Panc1 (cell line): ENCODE data around the gene DAB2. TPM values are rescaled to one million over a fixed set of nuclear protein-coding genes. Genes with fewer than 3 reads are reported as not detected.
"Not testable (repeated sequence)": the region's sequence is repeated elsewhere in the genome, so short reads cannot be mapped to it uniquely, and the experiment has no call there.

Experiments
- ATAC-seq: fragments of 200-7000 bp; cut with Tn5 transposase; 2 replicates; pipeline ENCODE4 v1.9.1; 2020; ENCODE audit warnings: mild to moderate bottlenecking, moderate library complexity
- BruUV-seq: library from RNA; stranded (reverse); fragments of 400-500 nt; replicated peaks from 2 replicates; lab custom pipeline; 2021; lab: Mats Ljungman, UMichigan
- CTCF ChIA-PET: fragments of 300-600 bp; sonication (Branson Sonifier 250); formaldehyde crosslinking; loops from one replicate; lab custom pipeline; 2022; ENCODE audit warnings: antibody characterized with exemption; lab: Charles Lee
- POLR2A ChIA-PET: fragments of 300-600 bp; sonication (Branson Sonifier 250); formaldehyde crosslinking; loops from one replicate; lab custom pipeline; 2022; ENCODE audit warnings: antibody characterized with exemption; lab: Charles Lee
- DNase-seq: peaks from one replicate; pipeline ENCODE4 v3.0.0-alpha.2; 2010; ENCODE audit warnings: low read depth, low spot score
- H3K27ac ChIP-seq: 2 replicates; pipeline ENCODE4 v1.5.1; 2011; ENCODE audit warnings: mild to moderate bottlenecking, low read length, inconsistent platforms
- H3K27me3 ChIP-seq: fragments of 200-500 bp; sonication (Bioruptor generic); 2 replicates; pipeline ENCODE4 v1.6.0; 2014; ENCODE audit warnings: low read length, inconsistent platforms; ENCODE audit not compliant: control insufficient read depth, insufficient read depth
- H3K36me3 ChIP-seq: fragments of 200-500 bp; sonication (Bioruptor generic); 2 replicates; pipeline ENCODE4 v1.5.1; 2014; ENCODE audit warnings: inconsistent platforms, mild to moderate bottlenecking, low read length, moderate library complexity; ENCODE audit not compliant: control insufficient read depth, insufficient read depth
- H3K4me1 ChIP-seq: 2 replicates; pipeline ENCODE4 v1.5.1; 2011; ENCODE audit warnings: inconsistent platforms, mild to moderate bottlenecking, low read length, moderate library complexity; ENCODE audit not compliant: control insufficient read depth, insufficient read depth
- H3K4me3 ChIP-seq, 2 experiments: 2 replicates each; pipeline ENCODE4 v1.5.1; 2011 to 2012; ENCODE audit warnings: low read depth in 2 of 2, low read length in 2 of 2, mild to moderate bottlenecking in 2 of 2, inconsistent platforms in 1 of 2, moderate library complexity in 1 of 2
- H3K9me3 ChIP-seq: fragments of 200-500 bp; sonication (Bioruptor generic); 2 replicates; pipeline ENCODE4 v1.5.1; 2014; ENCODE audit warnings: low read depth, mild to moderate bottlenecking, inconsistent platforms, low read length, moderate library complexity; ENCODE audit not compliant: control insufficient read depth, insufficient read depth
- CTCF ChIP-seq: fragments of 450-650 bp; IDR thresholded peaks from 2 replicates; pipeline ENCODE4 v1.5.1; 2017; ENCODE audit warnings: mild to moderate bottlenecking
- POLR2AphosphoS5 ChIP-seq: IDR thresholded peaks from 2 replicates; pipeline ENCODE4 v1.6.1; 2012; ENCODE audit warnings: mild to moderate bottlenecking, low read depth, low read length, moderate library complexity
- REST ChIP-seq, 2 experiments: IDR thresholded peaks; 2 replicates each; pipeline ENCODE4 v1.6.1; 2011 to 2012; ENCODE audit warnings: low read depth in 2 of 2, control low read depth in 1 of 2, low read length in 1 of 2, mild to moderate bottlenecking in 1 of 2, moderate library complexity in 1 of 2; ENCODE audit not compliant: insufficient read depth in 1 of 2
- SIN3A ChIP-seq: IDR thresholded peaks from 2 replicates; pipeline ENCODE4 v1.6.1; 2012; ENCODE audit warnings: low read depth, mild to moderate bottlenecking, low read length, moderate library complexity, borderline replicate concordance; ENCODE audit not compliant: insufficient read depth
- TCF7L2 ChIP-seq: IDR thresholded peaks from 2 replicates; pipeline ENCODE4 v1.6.1; 2011; ENCODE audit warnings: mild to moderate bottlenecking, low read depth, low read length, inconsistent platforms
- in situ Hi-C: cut with HindIII; loops from 2 replicates; pipeline ENCODE4 v1.10.0; 2016; ENCODE audit warnings: low sequenced_read_pairs, low pct_unique_long_range_greater_than_20kb
- intact Hi-C: fragments of 100-400 bp; cut with micrococcal nuclease; formaldehyde crosslinking; loops from one replicate; pipeline ENCODE4 v1.10.0; 2022; ENCODE audit not compliant: unreplicated experiment
- total RNA-seq: library from RNA; stranded (reverse); gene quantifications from one replicate; pipeline ENCODE4 v1.2.1, GENCODE V29; 2021; ENCODE audit not compliant: unreplicated experiment

The DAB2 gene
- total RNA-seq, 1 experiment from 2014 or later, result 1.7 TPM

DNA sequence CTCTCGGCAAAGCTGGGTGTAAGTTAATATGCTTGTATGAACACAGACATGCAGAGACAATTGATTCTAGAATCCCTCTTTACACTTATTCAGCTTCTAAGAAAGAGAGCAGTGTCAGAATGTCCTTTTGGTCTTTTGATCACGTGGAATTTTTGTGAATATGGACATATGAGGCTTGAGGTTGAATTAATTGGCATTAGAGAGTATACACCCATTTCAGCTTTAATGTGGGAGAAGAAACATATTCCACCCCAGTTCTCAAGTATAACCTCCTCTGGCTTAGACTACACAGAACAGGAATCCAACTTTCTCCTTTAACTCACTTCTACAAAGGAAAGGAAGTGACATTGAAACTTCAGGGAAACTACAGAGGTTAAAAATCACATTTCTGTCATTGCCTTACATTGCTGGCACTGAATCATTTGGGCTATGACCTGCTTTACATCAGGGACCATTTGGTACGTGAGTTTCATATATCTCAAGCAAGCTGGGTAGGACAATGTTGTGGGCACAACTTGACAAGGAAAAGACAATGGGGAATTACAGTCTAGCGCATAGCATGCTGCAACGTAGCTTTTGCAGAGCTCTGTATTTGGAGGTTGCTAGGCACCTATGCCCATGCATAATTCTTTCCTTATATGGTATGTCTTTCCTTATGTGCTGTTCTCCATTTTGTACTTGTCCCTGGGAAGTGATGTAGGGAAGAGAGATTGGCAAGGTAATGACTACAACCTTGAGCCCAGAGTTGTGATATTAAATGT lies 19.5 kb downstream of the DAB2 start:
- Histone ChIP-seq H3K27me3 (no peaks in the 10 kb centered on the region; the same call in 1 of the 2 replicates), H3K27ac (no peak overlapping the region), H3K36me3 (no peaks in the 10 kb centered on the region), H3K4me3 (no peak overlapping the region), H3K9me3 (no peaks in the 10 kb centered on the region), H3K4me1 (no peaks in the 10 kb centered on the region)
- in situ Hi-C loops, result no loop called here
- ChIA-PET CTCF (no interaction called here), POLR2A (no interaction called here)
- intact Hi-C loops, result no loop called here
- ATAC-seq (no peak), DNase-seq (no peak)
- TF ChIP-seq CTCF, result no peak
- no peak for TF ChIP-seq TCF7L2
- TF ChIP-seq REST (IDR thresholded peaks at IDR 0.05; ENCODE audit: insufficient read depth in 1 of 2, low read depth in 2 of 2, low read length in 1 of 2), result no peak
- TF ChIP-seq SIN3A, result no peak
- no peak for TF ChIP-seq POLR2AphosphoS5
- BruUV-seq, result no TSS peak

DNA sequence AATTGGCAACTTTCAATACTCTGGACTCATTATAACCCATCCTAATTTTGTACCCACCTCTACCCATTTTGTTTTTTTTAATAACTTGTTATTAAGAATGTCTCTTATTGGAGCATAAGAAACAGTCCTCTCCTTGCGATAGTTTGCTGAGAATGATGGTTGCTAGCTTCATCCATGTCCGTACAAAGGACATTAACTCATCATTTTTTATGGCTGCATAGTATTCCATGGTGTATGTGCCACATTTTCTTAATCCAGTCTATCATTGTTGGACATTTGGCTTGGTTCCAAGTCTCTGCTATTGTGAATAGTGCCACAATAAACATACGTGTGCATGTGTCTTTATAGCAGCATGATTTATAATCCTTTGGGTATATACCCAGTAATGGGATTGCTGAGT lies 21.0 kb downstream of the DAB2 start:
- H3K36me3 ChIP-seq, BruUV-seq, ATAC-seq, in situ Hi-C loops, DNase-seq, CTCF ChIA-PET, H3K27ac ChIP-seq, H3K4me1 ChIP-seq, H3K27me3 ChIP-seq, intact Hi-C loops, H3K9me3 ChIP-seq, H3K4me3 ChIP-seq: not testable (repeated sequence)
- POLR2A ChIA-PET, result interaction anchor here (0.7 kb wide), 1 partner anchor 224 kb away, joined by 7 read pairs; no protein-coding TSS in a partner anchor

DNA sequence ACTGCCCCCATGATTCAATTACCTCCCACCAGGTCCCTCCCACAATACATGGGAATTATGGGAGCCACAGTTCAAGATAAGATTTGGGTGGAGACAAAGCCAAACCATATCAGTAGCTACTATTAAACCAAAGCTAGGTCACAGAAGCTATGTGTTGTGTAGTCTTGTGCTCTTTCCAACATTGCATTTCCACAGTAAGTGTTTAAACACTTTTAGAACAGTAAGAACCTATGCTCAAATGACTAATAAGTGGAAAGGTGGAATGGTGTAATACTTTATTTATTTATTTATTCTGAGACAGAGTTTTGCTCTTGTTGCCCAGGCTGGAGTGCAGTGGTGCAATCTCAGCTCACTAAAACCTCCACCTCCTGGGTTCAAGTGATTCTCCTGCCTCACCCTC lies 22.6 kb downstream of the DAB2 start:
- H3K4me1 ChIP-seq, H3K4me3 ChIP-seq, H3K27me3 ChIP-seq, intact Hi-C loops, BruUV-seq, ATAC-seq, H3K36me3 ChIP-seq, in situ Hi-C loops, CTCF ChIA-PET, H3K9me3 ChIP-seq, H3K27ac ChIP-seq, DNase-seq, POLR2A ChIA-PET: not testable (repeated sequence)
